GM12865 (cell line): ENCODE measurements around the gene SIRPG.

Experiments used
- DNase-seq: peaks from one replicate; pipeline ENCODE4 v3.0.0; 2010; ENCODE audit warnings: low read depth
- H3K4me3 ChIP-seq: 2 replicates; pipeline ENCODE4 v1.5.1; 2011; ENCODE audit warnings: mild to moderate bottlenecking, low read depth, low read length, control low read depth
- TF ChIP-seq, protein P1 (sequence below): IDR thresholded peaks from 2 replicates; pipeline ENCODE4 v1.5.1; 2011; ENCODE audit warnings: low read length, control low read depth, low read depth, inconsistent platforms; ENCODE audit not compliant: insufficient read depth; ENCODE audit errors: missing control alignments

SIRPG gene

DNA sequence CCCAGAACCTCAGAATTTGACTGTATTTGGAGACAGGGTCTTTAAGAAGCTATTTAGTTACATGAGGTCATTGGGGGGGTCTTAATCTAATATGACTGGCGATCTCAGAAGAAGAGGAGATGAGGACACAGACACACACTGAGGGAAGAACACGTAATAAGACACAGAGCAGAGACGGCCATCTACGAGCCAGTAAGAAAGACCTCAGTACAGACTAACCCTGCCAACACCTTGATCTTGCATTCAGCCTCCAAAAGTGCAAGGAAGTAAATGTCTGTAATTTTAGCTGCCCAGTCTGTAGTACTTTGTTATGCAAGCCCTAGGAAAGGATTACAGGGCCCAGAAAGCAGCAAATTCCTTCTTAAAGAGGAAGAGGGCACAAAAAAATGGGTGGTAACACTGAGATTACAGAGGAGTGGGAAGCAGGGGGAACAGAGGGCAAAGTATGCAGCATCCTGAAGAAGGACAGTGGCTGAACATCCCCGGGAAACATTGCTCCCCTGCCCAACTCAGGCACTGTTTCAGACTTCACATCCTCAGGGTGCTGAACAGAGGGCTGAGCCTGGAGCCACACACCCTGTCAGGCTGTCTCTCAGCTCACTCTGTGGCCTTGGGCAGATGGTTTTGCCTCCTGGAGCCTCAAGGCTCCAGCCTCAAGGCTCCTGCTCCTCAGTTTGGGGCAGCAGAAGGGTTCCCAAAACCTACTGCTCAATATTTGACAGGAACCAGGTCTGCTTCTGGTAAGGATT lies 27.9 kb upstream of the SIRPG start:
- TF ChIP-seq, protein P1, sequence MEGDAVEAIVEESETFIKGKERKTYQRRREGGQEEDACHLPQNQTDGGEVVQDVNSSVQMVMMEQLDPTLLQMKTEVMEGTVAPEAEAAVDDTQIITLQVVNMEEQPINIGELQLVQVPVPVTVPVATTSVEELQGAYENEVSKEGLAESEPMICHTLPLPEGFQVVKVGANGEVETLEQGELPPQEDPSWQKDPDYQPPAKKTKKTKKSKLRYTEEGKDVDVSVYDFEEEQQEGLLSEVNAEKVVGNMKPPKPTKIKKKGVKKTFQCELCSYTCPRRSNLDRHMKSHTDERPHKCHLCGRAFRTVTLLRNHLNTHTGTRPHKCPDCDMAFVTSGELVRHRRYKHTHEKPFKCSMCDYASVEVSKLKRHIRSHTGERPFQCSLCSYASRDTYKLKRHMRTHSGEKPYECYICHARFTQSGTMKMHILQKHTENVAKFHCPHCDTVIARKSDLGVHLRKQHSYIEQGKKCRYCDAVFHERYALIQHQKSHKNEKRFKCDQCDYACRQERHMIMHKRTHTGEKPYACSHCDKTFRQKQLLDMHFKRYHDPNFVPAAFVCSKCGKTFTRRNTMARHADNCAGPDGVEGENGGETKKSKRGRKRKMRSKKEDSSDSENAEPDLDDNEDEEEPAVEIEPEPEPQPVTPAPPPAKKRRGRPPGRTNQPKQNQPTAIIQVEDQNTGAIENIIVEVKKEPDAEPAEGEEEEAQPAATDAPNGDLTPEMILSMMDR = no peak
- no peak overlapping the region for H3K4me3 ChIP-seq
- no peak for DNase-seq

DNA sequence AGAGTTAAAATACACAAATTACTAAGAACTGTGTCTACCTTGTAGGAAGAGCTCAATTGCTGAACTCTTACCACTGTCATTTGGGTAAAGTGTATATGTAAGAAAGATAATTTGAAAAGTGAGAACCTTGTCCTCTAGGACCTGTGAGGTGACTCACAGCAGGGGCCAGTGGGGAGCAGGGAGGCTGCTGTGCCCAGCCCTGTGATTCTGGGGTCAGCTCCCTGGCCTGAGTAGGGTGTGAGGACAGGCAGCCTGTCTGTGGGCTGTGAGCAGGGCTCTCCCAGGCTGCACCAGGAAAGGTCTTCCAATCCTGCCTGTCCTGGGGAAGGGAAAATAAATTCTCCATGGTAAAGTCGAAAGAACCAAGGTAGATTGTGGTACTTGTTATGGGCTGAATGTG lies 27.3 kb upstream of the SIRPG start:
- TF ChIP-seq, protein P1 = no peak
- no peak for DNase-seq
- H3K4me3 ChIP-seq = no peak overlapping the region

DNA sequence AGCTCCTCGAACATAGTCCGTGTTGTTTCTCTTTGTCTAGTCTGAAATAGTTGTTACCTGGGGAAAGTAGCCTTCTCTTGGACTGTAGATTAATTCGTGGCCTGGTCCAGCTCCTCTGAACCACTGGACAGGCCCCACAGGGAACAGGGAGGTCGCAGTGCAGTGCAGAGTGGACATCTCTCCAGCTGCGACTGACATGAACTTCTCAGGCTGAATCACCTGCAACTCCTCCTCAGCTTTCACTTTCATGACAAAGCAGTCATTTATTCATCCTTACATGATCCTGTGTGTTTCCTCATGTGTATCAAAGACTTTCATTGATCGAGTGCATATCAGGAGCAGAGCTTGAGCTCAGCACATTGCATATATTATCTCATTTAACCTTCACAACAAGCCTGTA lies 19.1 kb upstream of the SIRPG start:
- no peak overlapping the region for H3K4me3 ChIP-seq
- no peak for DNase-seq
- TF ChIP-seq, protein P1 = no peak

DNA sequence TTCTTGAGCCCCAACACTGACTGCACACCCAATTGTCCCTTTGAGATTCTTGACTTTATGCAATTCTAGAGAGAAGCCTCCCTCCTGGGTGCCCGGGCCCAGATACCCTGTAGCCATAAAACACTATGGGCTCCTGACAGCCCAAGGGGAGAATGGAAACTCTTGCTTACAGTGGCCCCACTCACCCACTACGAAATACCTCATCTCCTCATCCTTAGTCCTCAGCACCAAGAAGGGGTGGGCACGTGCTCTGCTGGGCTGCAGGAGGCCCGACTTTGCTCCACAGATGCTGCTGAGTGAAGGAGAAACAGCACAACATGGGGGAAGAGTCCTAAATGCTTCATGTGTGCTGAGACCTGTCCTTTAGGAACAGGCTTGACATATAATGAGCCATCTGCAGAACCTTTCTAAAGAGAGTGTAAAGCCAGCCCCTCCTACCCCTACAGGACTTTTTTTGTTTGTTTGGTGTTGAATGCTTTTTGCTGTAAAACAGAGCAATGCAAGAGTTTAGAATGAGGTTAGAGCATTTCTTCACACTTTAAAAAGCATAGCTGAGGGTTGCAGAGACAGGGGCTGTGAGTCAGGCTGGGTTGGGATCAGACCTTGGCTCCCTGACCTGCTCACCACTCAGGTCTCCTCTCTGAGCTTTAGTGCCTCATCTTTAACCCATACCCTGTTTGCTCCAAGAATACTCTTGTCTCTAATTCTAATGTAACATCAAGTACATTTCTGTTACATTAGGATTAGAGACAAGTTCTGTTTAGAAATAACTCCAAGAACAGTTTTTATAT lies 17.6 kb upstream of the SIRPG start:
- TF ChIP-seq, protein P1 = no peak
- no peak for DNase-seq
- no peak overlapping the region for H3K4me3 ChIP-seq

DNA sequence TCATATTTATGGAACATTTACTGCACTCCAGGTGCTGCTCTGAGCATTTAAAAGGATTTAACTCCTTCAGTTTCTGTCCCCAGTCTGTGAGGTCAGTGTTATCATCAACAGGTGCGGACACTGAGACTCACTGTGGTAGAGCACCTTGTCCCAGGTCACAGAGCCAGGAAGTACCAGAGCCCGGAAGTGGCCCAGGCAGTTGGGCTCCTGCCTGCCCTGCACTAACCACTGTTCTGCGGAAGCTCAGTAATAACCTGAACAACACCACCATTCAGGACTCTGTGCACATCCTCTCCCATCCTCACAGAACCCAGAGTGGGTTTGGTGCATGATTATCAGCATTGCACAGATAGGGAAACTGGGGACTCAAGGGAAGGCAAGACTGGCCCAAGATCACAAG lies 16.8 kb upstream of the SIRPG start:
- DNase-seq = no peak
- H3K4me3 ChIP-seq = no peak overlapping the region
- TF ChIP-seq, protein P1 = no peak

DNA sequence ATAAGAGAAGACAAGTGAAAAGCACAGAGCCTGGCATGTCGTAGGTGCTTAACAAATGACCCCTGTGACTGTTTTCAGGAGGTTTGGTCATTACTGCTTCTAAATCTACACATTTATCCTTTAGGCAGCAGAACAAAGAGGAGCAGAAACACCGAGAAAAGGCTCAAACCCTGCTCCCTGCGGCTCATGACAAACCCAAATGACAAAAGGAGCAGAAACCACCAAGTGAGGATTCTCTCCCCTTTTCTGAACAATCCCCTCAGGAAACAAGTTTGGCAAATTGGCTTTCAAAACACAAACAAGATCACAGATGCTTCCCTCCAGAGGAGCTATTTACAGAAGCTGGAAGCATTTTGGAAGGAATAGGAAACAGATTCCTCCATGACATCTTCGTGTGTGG lies 15.8 kb upstream of the SIRPG start:
- no peak overlapping the region for H3K4me3 ChIP-seq
- TF ChIP-seq, protein P1 = no peak
- DNase-seq = no peak

DNA sequence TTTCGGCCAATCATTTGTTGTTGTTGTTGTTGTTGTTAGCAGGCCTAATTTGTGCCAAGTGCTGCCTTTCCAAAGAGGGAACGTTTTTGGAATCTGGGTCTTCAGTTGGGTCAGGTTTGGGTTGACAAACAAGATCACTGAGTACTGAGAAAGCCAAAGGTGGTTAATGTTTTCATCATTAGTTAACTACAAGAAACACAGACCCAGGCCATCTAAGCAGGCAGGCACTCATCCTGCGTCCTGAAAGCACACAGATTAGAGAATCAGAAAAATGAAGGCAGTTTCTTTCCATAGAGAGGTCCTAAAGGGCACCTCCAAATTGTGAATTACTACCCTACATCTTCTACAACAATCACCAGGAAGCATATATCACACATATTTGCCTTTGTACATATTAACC lies 15.1 kb upstream of the SIRPG start:
- TF ChIP-seq, protein P1 = no peak
- H3K4me3 ChIP-seq = no peak overlapping the region
- DNase-seq = no peak
